ENCODE results near the gene PJA2. TPM values are rescaled to one million over a fixed set of nuclear protein-coding genes. Genes with fewer than 3 reads are reported as not detected.
A peak's percentile ranks its signal among the peaks of the same experiment; 100 is the strongest.

PJA2 gene
- total and polyA plus RNA-seq, 8 donors, result 81.4 to 147 (median 125) TPM

- H3K9me3 ChIP-seq, result no peaks in the 10 kb centered on the region
- H3K27ac ChIP-seq, result no peak overlapping the region
- ATAC-seq, result no peak
- TF ChIP-seq, protein P1, sequence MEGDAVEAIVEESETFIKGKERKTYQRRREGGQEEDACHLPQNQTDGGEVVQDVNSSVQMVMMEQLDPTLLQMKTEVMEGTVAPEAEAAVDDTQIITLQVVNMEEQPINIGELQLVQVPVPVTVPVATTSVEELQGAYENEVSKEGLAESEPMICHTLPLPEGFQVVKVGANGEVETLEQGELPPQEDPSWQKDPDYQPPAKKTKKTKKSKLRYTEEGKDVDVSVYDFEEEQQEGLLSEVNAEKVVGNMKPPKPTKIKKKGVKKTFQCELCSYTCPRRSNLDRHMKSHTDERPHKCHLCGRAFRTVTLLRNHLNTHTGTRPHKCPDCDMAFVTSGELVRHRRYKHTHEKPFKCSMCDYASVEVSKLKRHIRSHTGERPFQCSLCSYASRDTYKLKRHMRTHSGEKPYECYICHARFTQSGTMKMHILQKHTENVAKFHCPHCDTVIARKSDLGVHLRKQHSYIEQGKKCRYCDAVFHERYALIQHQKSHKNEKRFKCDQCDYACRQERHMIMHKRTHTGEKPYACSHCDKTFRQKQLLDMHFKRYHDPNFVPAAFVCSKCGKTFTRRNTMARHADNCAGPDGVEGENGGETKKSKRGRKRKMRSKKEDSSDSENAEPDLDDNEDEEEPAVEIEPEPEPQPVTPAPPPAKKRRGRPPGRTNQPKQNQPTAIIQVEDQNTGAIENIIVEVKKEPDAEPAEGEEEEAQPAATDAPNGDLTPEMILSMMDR (IDR thresholded peaks at IDR 0.05), result no peak
- H3K27me3 ChIP-seq, result no peaks in the 10 kb centered on the region
- DNase-seq, result no peak
- intact Hi-C loops (cut with DNase I), result no loop called here
- no peaks in the 10 kb centered on the region for H3K4me1 ChIP-seq
- no peak overlapping the region for H3K4me3 ChIP-seq
- H3K36me3 ChIP-seq, result no peaks in the 10 kb centered on the region
Observed at GRCh38 chr5:109307456-109307855, 102.3 kb downstream of the PJA2 start.

DNA sequence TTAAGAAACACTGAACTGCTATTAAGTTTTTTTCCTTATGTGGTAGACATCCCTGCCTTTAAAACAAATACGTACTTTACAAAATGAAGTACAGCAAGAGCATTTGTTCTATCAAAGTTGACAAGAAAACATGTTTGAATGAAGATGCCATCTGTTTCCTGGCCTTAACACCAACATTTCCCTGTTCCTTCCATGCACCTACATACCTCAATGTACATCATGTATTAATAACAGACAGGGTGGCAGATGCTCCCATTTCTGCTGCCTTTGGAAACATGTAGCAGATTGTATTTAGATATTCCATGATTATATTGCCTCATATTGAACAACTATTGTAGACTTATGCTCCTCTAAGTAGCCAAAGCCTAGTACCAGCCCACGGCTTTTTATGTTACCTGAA is 104.4 kb downstream of the PJA2 start:
- DNase-seq (no peak), ATAC-seq (no peak)
- no peak overlapping the region for H3K4me3 ChIP-seq
- no peaks in the 10 kb centered on the region for H3K27me3 ChIP-seq
- H3K27ac ChIP-seq, result no peak overlapping the region
- intact Hi-C loops (cut with DNase I), result no loop called here
- no peaks in the 10 kb centered on the region for H3K4me1 ChIP-seq
- H3K9me3 ChIP-seq, result no peaks in the 10 kb centered on the region
- TF ChIP-seq, protein P1 (IDR thresholded peaks at IDR 0.05), result no peak
- no peaks in the 10 kb centered on the region for H3K36me3 ChIP-seq

- intact Hi-C loops (cut with DNase I), result no loop called here
- Histone ChIP-seq H3K4me3 (no peak overlapping the region), H3K9me3 (no peaks in the 10 kb centered on the region), H3K27me3 (no peaks in the 10 kb centered on the region), H3K4me1 (no peaks in the 10 kb centered on the region), H3K27ac (no peak overlapping the region), H3K36me3 (no peaks in the 10 kb centered on the region)
- DNase-seq (peak in 1 of 4 donors; percentile 2), ATAC-seq (no peak)
- TF ChIP-seq, protein P1 (IDR thresholded peaks at IDR 0.05), result no peak
Observed at GRCh38 chr5:109304309-109304708, 105.5 kb downstream of the PJA2 start.

- intact Hi-C loops (cut with DNase I), result no loop called here
Observed at GRCh38 chr5:109300367-109300766, 109.4 kb downstream of the PJA2 start.

GRCh38 chr5:109299557-109299956 is 110.2 kb downstream of the PJA2 start:
- Histone ChIP-seq H3K36me3 (no peaks in the 10 kb centered on the region), H3K27me3 (no peaks in the 10 kb centered on the region), H3K9me3 (no peaks in the 10 kb centered on the region), H3K4me3 (no peak overlapping the region), H3K27ac (no peak overlapping the region), H3K4me1 (no peaks in the 10 kb centered on the region)
- DNase-seq (no peak), ATAC-seq (no peak)
- intact Hi-C loops (cut with DNase I), result no loop called here
- TF ChIP-seq, protein P1 (IDR thresholded peaks at IDR 0.05), result no peak

More at GRCh38 chr5:109300367-109300766, 109.4 kb downstream of the PJA2 start:
- ATAC-seq, result no peak
- TF ChIP-seq, protein P1 (IDR thresholded peaks at IDR 0.05), result no peak
- DNase-seq, result no peak
- H3K9me3 ChIP-seq, result no peaks in the 10 kb centered on the region
- no peaks in the 10 kb centered on the region for H3K27me3 ChIP-seq
- H3K27ac ChIP-seq, result no peak overlapping the region
- H3K4me3 ChIP-seq, result no peak overlapping the region
- H3K4me1 ChIP-seq, result no peaks in the 10 kb centered on the region
- no peaks in the 10 kb centered on the region for H3K36me3 ChIP-seq

Data from left lung (tissue), 10 donors.